CD4-positive, alpha-beta T cell treated with Interferon alpha-2 for 1 hour (primary cell): ENCODE data around the gene SUFU.

Experiments used
- DNase-seq, 2 donors: peaks; one replicate each; pipeline ENCODE4 v3.0.0-alpha.2; 2020 to 2022

The SUFU gene

DNA sequence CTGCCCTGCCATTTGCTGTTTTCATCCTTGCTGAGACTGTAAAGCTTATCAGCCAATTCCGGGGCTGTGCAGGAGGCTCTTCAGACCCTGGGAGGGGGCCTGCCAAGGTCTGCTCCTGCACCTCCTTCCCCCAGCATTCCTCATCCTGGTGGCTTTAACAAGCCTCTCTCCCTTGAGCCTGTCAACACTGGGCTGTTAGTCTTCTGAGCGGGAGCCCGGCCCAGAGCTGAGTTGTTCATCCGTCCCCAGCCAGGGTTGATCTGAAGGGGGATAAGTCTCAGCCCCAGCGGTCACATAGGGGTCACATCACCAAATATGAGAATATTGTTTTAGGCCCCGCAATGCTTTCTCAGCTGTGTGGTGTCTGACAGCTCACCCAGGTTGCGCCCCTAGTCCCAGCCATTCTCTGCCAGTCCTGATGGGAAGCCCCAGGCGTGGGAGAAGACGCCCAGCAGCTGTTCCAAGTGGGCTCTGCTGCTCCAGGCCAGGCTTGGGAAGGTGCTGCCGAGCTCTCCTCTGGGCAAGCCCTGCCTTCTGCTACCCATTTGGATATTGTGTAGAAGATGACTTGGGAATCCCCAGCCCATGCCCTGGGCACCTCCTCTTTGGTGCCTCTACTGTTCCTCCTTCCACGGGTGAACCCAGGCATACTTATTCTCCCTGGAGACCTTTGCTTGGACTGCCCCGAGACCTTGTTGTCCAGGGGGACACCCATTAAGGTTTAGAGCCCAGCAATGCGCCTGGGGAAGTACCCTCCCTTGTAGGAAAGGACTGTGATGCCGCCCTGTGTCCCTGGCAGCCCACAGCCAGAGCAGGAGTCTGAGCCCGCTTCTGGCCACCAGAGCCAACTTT is 117.0 kb downstream of the SUFU start:
- no peak for DNase-seq

- no peak for DNase-seq
Observed at GRCh38 chr10:102621443-102622325, 117.9 kb downstream of the SUFU start.

DNA sequence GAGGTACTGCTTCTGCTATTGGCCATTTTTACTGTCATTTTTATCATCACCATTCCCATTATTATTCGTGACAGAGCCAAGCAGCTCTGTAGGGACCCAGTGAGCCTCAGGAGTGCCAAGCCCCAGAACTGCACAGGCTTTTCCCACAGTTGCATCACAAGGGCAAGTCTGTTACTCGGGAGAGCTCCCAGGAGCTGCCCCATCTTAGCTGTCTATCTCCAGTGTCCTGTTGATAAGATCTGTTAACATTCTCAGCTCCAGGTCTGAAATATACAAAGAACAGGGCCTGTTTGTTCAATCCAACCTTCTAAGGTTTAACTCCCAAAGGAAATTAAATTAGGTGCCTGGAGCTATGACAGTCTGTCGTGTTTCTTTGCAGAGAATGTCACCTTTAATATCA is 120.3 kb downstream of the SUFU start:
- no peak for DNase-seq

GRCh38 chr10:102624751-102625645 is 121.2 kb downstream of the SUFU start:
- DNase-seq: no peak

GRCh38 chr10:102626026-102626685 is 122.4 kb downstream of the SUFU start:
- no peak for DNase-seq

- DNase-seq: no peak
Observed at GRCh38 chr10:102627291-102627735, 123.5 kb downstream of the SUFU start.

GRCh38 chr10:102627736-102628293 is 124.0 kb downstream of the SUFU start:
- DNase-seq: no peak

GRCh38 chr10:102628451-102628911 is 124.7 kb downstream of the SUFU start:
- DNase-seq: no peak

- DNase-seq: no peak
Observed at GRCh38 chr10:102629661-102630614, 126.2 kb downstream of the SUFU start.

DNA sequence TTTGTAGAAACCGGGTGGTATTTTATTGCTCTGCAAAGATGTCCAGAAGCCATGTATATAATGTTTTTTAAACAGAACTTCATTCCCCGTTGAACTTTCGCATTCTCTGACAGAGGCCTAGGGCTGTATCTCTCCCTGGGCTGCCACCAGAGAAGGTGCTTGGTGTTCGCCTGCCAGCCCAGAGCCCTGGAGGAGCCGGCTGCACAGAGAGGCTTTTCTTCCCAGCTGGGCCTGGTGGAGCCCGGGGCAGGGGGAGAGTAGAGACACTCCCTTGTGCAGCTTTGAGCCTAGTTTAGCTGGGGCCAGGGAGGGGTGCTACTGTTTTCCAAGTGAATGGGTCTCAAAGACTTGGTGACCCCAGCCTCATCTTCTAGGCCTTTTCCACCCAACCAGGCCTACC is 126.9 kb downstream of the SUFU start:
- no peak for DNase-seq

- no peak for DNase-seq
Observed at GRCh38 chr10:102631525-102632393, 128.0 kb downstream of the SUFU start.

GRCh38 chr10:102632394-102633111 is 128.8 kb downstream of the SUFU start:
- no peak for DNase-seq

- peak; percentile 27 to 48 for DNase-seq
Observed at GRCh38 chr10:102633287-102633686, 129.5 kb downstream of the SUFU start.

GRCh38 chr10:102633848-102634247 is 130.1 kb downstream of the SUFU start:
- DNase-seq: no peak

DNA sequence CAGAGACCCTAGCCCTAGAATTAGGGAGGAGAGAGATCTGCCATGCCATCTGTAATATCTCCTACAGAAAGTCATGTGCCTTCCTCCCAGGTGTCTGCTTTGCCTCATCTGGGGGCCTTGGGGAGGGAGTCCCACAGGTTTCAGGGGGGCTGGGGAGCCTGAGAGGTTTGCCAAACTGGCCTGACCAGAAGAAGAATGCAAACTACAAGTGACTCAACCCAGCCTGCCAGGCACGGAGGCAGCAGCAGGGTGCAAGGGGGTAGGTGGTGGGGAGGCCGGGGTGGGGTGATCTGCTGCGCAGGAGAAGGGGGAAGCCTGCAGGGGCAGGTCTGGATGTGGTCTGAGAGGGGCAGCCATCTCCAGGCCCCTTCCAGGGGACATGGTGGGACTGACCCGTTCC is 130.9 kb downstream of the SUFU start:
- DNase-seq: no peak

DNA sequence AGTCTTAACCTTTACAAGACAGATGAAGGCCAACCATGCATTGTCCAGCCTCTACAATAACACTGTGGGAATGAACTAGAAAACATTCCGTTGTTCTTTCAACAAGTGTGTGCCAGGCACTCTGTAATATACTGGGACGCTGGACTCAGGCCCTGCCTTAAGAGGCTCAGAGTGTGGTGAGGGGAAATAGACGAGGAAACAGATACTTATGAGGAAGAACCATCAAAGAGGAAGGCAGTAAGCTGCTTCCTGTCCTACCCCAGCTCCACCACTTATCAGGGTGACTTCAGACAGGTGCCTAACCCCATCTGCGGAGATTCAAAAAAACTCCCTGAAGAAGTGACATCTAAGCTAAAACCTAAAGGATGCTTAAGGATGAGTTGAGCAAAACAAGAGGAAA is 131.6 kb downstream of the SUFU start:
- DNase-seq: peak; percentile 45 to 65

DNA sequence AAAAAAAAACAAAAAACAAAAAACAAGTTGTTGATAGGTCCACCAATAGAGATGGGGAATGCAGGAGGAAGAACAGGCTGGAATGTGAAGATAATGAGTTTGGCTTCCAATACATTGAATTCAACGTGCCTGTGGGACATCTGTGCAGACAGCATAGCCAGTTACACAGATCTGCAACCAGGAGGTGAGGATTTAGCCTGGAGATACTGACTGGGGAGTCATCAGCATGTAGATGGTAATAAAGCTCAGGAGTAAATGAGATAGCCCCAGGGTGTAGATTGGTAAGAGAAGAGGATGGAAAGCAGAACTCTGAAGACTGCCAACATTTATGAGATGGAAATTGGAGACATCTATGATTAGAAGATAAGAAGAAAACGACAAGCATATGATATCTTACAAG is 135.8 kb downstream of the SUFU start:
- DNase-seq: no peak

- no peak for DNase-seq
Observed at GRCh38 chr10:102641402-102641801, 137.6 kb downstream of the SUFU start.
